Mesendoderm (in vitro differentiated cells): ENCODE results near the gene HAVCR2.

Experiments
- DNase-seq: peaks from one replicate; pipeline ENCODE4 v3.0.0; 2013
- H2AK5ac ChIP-seq: 2 replicates; pipeline ENCODE4 v1.6.1; 2013; ENCODE audit warnings: low read length, inconsistent platforms
- H2BK120ac ChIP-seq: 2 replicates; pipeline ENCODE4 v1.6.1; 2013; ENCODE audit warnings: low read depth, mild to moderate bottlenecking, low read length, moderate library complexity, mixed read lengths
- H2BK15ac ChIP-seq: replicated peaks from 2 replicates; pipeline ENCODE4 v1.6.1; 2013; ENCODE audit warnings: low read depth, mild to moderate bottlenecking, moderate library complexity
- H2BK5ac ChIP-seq: 2 replicates; pipeline ENCODE4 v1.6.1; 2013; ENCODE audit warnings: low read length, inconsistent platforms
- H3K18ac ChIP-seq: 2 replicates; pipeline ENCODE4 v1.6.1; 2013; ENCODE audit warnings: mild to moderate bottlenecking, low read length, mixed read lengths
- H3K23ac ChIP-seq: one replicate; pipeline ENCODE4 v1.6.1; 2013; ENCODE audit warnings: low read length
- H3K27ac ChIP-seq: 2 replicates; pipeline ENCODE4 v1.5.1; 2013; ENCODE audit warnings: low read depth, mild to moderate bottlenecking, inconsistent platforms, low read length, moderate library complexity
- H3K27me3 ChIP-seq: 2 replicates; pipeline ENCODE4 v1.6.1; 2013; ENCODE audit warnings: low read length, control low read depth, mild to moderate bottlenecking, inconsistent platforms; ENCODE audit not compliant: insufficient read depth, poor library complexity
- H3K36me3 ChIP-seq: 2 replicates; pipeline ENCODE4 v1.6.1; 2013; ENCODE audit warnings: low read length, inconsistent platforms; ENCODE audit not compliant: control insufficient read depth, insufficient read depth
- H3K4ac ChIP-seq: one replicate; pipeline ENCODE4 v1.6.1; 2013; ENCODE audit warnings: low read depth, mild to moderate bottlenecking, low read length, moderate library complexity
- H3K4me1 ChIP-seq: 2 replicates; pipeline ENCODE4 v1.6.1; 2013; ENCODE audit warnings: low read depth, low read length, inconsistent platforms; ENCODE audit not compliant: control insufficient read depth
- H3K4me2 ChIP-seq: 2 replicates; pipeline ENCODE4 v1.6.1; 2013; ENCODE audit warnings: low read length
- H3K4me3 ChIP-seq: 2 replicates; pipeline ENCODE4 v1.5.1; 2013; ENCODE audit warnings: mild to moderate bottlenecking, low read length
- H3K56ac ChIP-seq: one replicate; pipeline ENCODE4 v1.6.1; 2013; ENCODE audit warnings: low read length
- H3K79me1 ChIP-seq: 2 replicates; pipeline ENCODE4 v1.6.1; 2013; ENCODE audit warnings: low read length, inconsistent platforms
- H3K79me2 ChIP-seq: 2 replicates; pipeline ENCODE4 v1.6.1; 2013; ENCODE audit warnings: mild to moderate bottlenecking, low read length; ENCODE audit not compliant: control insufficient read depth, insufficient read depth
- H3K9ac ChIP-seq: 2 replicates; pipeline ENCODE4 v1.6.1; 2013; ENCODE audit warnings: low read length, inconsistent platforms
- H4K5ac ChIP-seq: one replicate; pipeline ENCODE4 v1.6.1; 2013; ENCODE audit warnings: low read length
- H4K8ac ChIP-seq: one replicate; pipeline ENCODE4 v1.6.1; 2013; ENCODE audit warnings: low read depth, mild to moderate bottlenecking, control low read depth, low read length, moderate library complexity
- WGBS: extraction: QIAGEN DNeasy Blood & Tissue Kit; methylation state at CpG from one replicate; pipeline ENCODE4 v1.1.7; 2013; ENCODE audit warnings: low lambda C conversion rate, missing lambda C conversion rate; ENCODE audit not compliant: insufficient coverage; ENCODE audit errors: extremely low coverage; 5-methylcytosine and 5-hydroxymethylcytosine counted together

The HAVCR2 gene

DNA sequence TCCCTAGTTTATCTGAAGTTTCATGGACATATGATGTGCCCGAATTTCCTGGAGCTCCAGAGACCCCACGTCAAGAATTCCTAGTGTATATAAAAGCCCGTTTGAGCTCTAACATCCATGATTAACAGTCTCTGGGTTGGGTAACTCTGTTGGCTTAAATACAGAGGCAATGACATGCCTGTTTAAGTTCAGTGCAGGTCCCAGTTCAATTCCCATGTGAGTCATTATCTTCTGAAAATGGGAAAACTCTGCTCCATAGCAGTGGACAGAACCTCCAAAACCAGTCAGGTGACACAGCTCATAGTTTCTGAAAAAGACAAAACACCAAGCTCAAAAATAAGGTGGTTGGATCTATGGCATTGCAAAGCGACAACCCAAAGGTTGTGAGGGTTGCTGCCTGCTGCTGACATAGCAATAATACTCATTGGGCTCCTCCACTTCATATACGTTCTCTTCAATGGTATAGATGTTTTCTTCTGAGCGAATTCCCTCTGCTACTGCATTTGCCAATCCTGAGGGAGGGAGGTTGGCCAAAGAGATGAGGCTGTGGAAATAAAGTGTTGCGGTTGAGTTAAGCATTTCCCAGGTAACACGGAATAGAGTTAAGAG, 22.0 kb downstream of the HAVCR2 start:
- WGBS: no CpG with 5 or more reads among the region's 8 CpGs

GRCh38 chr5:157085930-157086329, 22.9 kb downstream of the HAVCR2 start:
- H3K27me3 ChIP-seq: no peaks in the 10 kb centered on the region
- H3K23ac ChIP-seq: no peak overlapping the region
- no peak overlapping the region for H2BK120ac ChIP-seq
- H2BK5ac ChIP-seq: no peak overlapping the region
- H3K79me2 ChIP-seq: no peaks in the 10 kb centered on the region
- no peak overlapping the region for H3K27ac ChIP-seq
- no peaks in the 10 kb centered on the region for H3K4me1 ChIP-seq
- H3K4ac ChIP-seq: no peak overlapping the region
- DNase-seq: no peak
- H2BK15ac ChIP-seq: no peak overlapping the region
- no peak overlapping the region for H3K18ac ChIP-seq
- H3K4me3 ChIP-seq: no peak overlapping the region
- no peaks in the 10 kb centered on the region for H3K36me3 ChIP-seq
- H3K4me2 ChIP-seq: no peak overlapping the region
- H4K5ac ChIP-seq: no peak overlapping the region
- H3K79me1 ChIP-seq: no peaks in the 10 kb centered on the region
- no peak overlapping the region for H4K8ac ChIP-seq
- no CpG with 5 or more reads among the region's 4 CpGs for WGBS
- no peak overlapping the region for H2AK5ac ChIP-seq
- no peak overlapping the region for H3K9ac ChIP-seq
- no peak overlapping the region for H3K56ac ChIP-seq

More for the DNA sequence above, 22.0 kb downstream of the HAVCR2 start:
- DNase-seq: no peak
- Histone ChIP-seq H2BK5ac (no peak overlapping the region), H3K4me1 (no peaks in the 10 kb centered on the region), H2BK120ac (no peak overlapping the region), H2BK15ac (no peak overlapping the region), H3K4ac (no peak overlapping the region), H3K9ac (no peak overlapping the region), H4K5ac (no peak overlapping the region), H3K79me1 (no peaks in the 10 kb centered on the region), H3K56ac (no peak overlapping the region), H3K79me2 (no peaks in the 10 kb centered on the region), H3K23ac (no peak overlapping the region), H3K27ac (no peak overlapping the region), H3K4me2 (no peak overlapping the region), H3K18ac (no peak overlapping the region), H3K4me3 (no peak overlapping the region), H4K8ac (no peak overlapping the region), H3K27me3 (no peaks in the 10 kb centered on the region), H2AK5ac (no peak overlapping the region), H3K36me3 (no peaks in the 10 kb centered on the region)

DNA sequence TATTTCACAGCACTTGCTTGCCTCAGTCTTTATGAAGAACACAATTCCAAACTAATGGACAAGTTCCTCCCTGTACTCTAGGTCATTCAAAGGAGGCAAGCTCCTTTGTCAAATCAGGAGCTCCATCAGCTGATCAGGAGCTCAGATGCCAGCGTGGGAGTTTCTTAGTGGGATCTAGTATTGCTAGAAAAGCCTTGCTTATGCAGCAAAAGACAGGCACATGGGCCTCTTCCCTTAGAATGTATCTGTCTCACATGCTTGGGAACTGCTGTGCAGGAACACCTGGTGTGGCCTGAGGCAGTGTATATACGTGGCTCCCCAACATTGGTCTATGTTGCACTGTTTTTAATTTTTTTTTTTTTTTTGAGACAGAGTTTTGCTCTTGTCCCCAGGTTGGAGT, 28.6 kb downstream of the HAVCR2 start:
- Histone ChIP-seq H3K18ac (no peak overlapping the region), H3K79me1 (no peaks in the 10 kb centered on the region), H3K27me3 (no peaks in the 10 kb centered on the region), H3K4me2 (no peak overlapping the region), H3K4me1 (no peaks in the 10 kb centered on the region), H4K5ac (no peak overlapping the region), H2BK5ac (no peak overlapping the region), H4K8ac (no peak overlapping the region), H3K4me3 (no peak overlapping the region), H3K9ac (no peak overlapping the region), H3K36me3 (no peaks in the 10 kb centered on the region), H3K27ac (no peak overlapping the region), H2BK15ac (no peak overlapping the region), H2BK120ac (no peak overlapping the region), H2AK5ac (no peak overlapping the region), H3K79me2 (no peaks in the 10 kb centered on the region), H3K23ac (no peak overlapping the region), H3K56ac (no peak overlapping the region), H3K4ac (no peak overlapping the region)
- no peak for DNase-seq
- no CpG with 5 or more reads among the region's 2 CpGs for WGBS

- Histone ChIP-seq H3K4me2 (no peak overlapping the region), H4K5ac (no peak overlapping the region), H2BK15ac (no peak overlapping the region), H3K18ac (no peak overlapping the region), H3K9ac (no peak overlapping the region), H2BK5ac (no peak overlapping the region), H3K27ac (no peak overlapping the region), H3K79me2 (no peaks in the 10 kb centered on the region), H3K27me3 (no peaks in the 10 kb centered on the region), H3K23ac (no peak overlapping the region), H3K4me3 (no peak overlapping the region), H4K8ac (no peak overlapping the region), H3K79me1 (no peaks in the 10 kb centered on the region), H3K56ac (no peak overlapping the region), H3K4ac (no peak overlapping the region), H2BK120ac (no peak overlapping the region), H3K36me3 (no peaks in the 10 kb centered on the region), H2AK5ac (no peak overlapping the region), H3K4me1 (no peaks in the 10 kb centered on the region)
- no peak for DNase-seq
- no CpG with 5 or more reads among the region's 4 CpGs for WGBS
Measured at GRCh38 chr5:157076558-157076957, 32.3 kb downstream of the HAVCR2 start.

- H4K5ac ChIP-seq: no peak overlapping the region
- H3K27me3 ChIP-seq: no peaks in the 10 kb centered on the region
- H3K79me1 ChIP-seq: no peaks in the 10 kb centered on the region
- H2BK5ac ChIP-seq: no peak overlapping the region
- no peak overlapping the region for H3K4me3 ChIP-seq
- DNase-seq: no peak
- H2BK120ac ChIP-seq: no peak overlapping the region
- H2AK5ac ChIP-seq: no peak overlapping the region
- no peaks in the 10 kb centered on the region for H3K4me1 ChIP-seq
- no peaks in the 10 kb centered on the region for H3K79me2 ChIP-seq
- no peak overlapping the region for H3K18ac ChIP-seq
- no peak overlapping the region for H4K8ac ChIP-seq
- H2BK15ac ChIP-seq: no peak overlapping the region
- H3K23ac ChIP-seq: no peak overlapping the region
- no CpG with 5 or more reads among the region's 3 CpGs for WGBS
- H3K4me2 ChIP-seq: no peak overlapping the region
- H3K9ac ChIP-seq: no peak overlapping the region
- H3K56ac ChIP-seq: no peak overlapping the region
- H3K27ac ChIP-seq: no peak overlapping the region
- H3K4ac ChIP-seq: no peak overlapping the region
- H3K36me3 ChIP-seq: no peaks in the 10 kb centered on the region
Measured at GRCh38 chr5:157072508-157072907, 36.3 kb downstream of the HAVCR2 start.

GRCh38 chr5:157069949-157070348, 38.9 kb downstream of the HAVCR2 start:
- DNase-seq: no peak
- no peak overlapping the region for H3K18ac ChIP-seq

More at GRCh38 chr5:157069949-157070348, 38.9 kb downstream of the HAVCR2 start:
- H2BK120ac ChIP-seq: no peak overlapping the region
- H3K27me3 ChIP-seq: no peaks in the 10 kb centered on the region
- H3K4ac ChIP-seq: no peak overlapping the region
- no peak overlapping the region for H3K4me2 ChIP-seq
- no peak overlapping the region for H3K4me3 ChIP-seq
- H3K9ac ChIP-seq: no peak overlapping the region
- no peak overlapping the region for H4K8ac ChIP-seq
- no peaks in the 10 kb centered on the region for H3K36me3 ChIP-seq
- no peak overlapping the region for H2BK15ac ChIP-seq
- H4K5ac ChIP-seq: no peak overlapping the region
- H3K56ac ChIP-seq: no peak overlapping the region
- H2BK5ac ChIP-seq: no peak overlapping the region
- H3K79me2 ChIP-seq: no peaks in the 10 kb centered on the region
- no peaks in the 10 kb centered on the region for H3K79me1 ChIP-seq
- no peak overlapping the region for H3K23ac ChIP-seq
- H3K4me1 ChIP-seq: no peaks in the 10 kb centered on the region
- no peak overlapping the region for H3K27ac ChIP-seq
- no peak overlapping the region for H2AK5ac ChIP-seq
- no CpG with 5 or more reads among the region's 3 CpGs for WGBS
